ENCODE results near the gene MMAB. TPM values are rescaled to one million over a fixed set of nuclear protein-coding genes. Genes with fewer than 3 reads are reported as not detected.

The MMAB gene
- total and polyA plus RNA-seq, 2 of the 13 experiments (the other 11 are each of a cell fraction or from before 2014, with no cell fraction given): 26.1 to 77.3 TPM

- peak; percentile 92 for TF ChIP-seq MEIS1 (CRISPR knock-in tag; IDR thresholded peaks at IDR 0.05; ENCODE audit: borderline replicate concordance)
- TF ChIP-seq ZKSCAN5 (CRISPR knock-in tag; IDR thresholded peaks at IDR 0.05): peak; percentile 59; the same call in 1 of the 2 replicates
- TF ChIP-seq, protein P1, sequence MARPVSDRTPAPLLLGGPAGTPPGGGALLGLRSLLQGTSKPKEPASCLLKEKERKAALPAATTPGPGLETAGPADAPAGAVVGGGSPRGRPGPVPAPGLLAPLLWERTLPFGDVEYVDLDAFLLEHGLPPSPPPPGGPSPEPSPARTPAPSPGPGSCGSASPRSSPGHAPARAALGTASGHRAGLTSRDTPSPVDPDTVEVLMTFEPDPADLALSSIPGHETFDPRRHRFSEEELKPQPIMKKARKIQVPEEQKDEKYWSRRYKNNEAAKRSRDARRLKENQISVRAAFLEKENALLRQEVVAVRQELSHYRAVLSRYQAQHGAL (CRISPR knock-in tag; IDR thresholded peaks at IDR 0.05; ENCODE audit: not compliant biosample characterization): peak; percentile 50
- TF ChIP-seq, protein P2, sequence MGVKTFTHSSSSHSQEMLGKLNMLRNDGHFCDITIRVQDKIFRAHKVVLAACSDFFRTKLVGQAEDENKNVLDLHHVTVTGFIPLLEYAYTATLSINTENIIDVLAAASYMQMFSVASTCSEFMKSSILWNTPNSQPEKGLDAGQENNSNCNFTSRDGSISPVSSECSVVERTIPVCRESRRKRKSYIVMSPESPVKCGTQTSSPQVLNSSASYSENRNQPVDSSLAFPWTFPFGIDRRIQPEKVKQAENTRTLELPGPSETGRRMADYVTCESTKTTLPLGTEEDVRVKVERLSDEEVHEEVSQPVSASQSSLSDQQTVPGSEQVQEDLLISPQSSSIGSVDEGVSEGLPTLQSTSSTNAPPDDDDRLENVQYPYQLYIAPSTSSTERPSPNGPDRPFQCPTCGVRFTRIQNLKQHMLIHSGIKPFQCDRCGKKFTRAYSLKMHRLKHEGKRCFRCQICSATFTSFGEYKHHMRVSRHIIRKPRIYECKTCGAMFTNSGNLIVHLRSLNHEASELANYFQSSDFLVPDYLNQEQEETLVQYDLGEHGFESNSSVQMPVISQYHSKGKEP (CRISPR knock-in tag; IDR thresholded peaks at IDR 0.05): peak; percentile 76; the same call in 1 of the 2 replicates
- TF ChIP-seq, protein P3, sequence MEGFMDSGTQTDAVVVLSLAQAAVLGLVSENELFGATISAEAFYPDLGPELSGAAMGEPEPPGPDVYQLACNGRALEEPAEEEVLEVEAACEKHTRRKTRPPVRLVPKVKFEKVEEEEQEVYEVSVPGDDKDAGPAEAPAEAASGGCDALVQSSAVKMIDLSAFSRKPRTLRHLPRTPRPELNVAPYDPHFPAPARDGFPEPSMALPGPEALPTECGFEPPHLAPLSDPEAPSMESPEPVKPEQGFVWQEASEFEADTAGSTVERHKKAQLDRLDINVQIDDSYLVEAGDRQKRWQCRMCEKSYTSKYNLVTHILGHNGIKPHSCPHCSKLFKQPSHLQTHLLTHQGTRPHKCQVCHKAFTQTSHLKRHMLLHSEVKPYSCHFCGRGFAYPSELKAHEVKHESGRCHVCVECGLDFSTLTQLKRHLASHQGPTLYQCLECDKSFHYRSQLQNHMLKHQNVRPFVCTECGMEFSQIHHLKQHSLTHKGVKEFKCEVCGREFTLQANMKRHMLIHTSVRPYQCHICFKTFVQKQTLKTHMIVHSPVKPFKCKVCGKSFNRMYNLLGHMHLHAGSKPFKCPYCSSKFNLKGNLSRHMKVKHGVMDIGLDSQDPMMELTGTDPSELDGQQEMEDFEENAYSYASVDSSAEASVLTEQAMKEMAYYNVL (CRISPR knock-in tag; IDR thresholded peaks at IDR 0.05; ENCODE audit: borderline replicate concordance): peak; percentile 75; the same call in 1 of the 2 replicates
- TF ChIP-seq ZNF331 (CRISPR knock-in tag; IDR thresholded peaks at IDR 0.05): peak; percentile 63
- TF ChIP-seq ZBTB20 (CRISPR knock-in tag; IDR thresholded peaks at IDR 0.05; ENCODE audit: borderline replicate concordance, low read depth): peak; percentile 85; the same call in 1 of the 2 replicates
- peak; percentile 96 for TF ChIP-seq ZNF709 (CRISPR knock-in tag; IDR thresholded peaks at IDR 0.05)
- TF ChIP-seq ZNF800 (CRISPR knock-in tag; IDR thresholded peaks at IDR 0.05): no peak
- no peak for TF ChIP-seq FOXJ3 (CRISPR knock-in tag; IDR thresholded peaks at IDR 0.05; ENCODE audit: borderline replicate concordance)
- TF ChIP-seq DR1 (CRISPR knock-in tag; IDR thresholded peaks at IDR 0.05): peak; percentile 83
- TF ChIP-seq ZNF773 (CRISPR knock-in tag; IDR thresholded peaks at IDR 0.05; ENCODE audit: borderline replicate concordance): peak; percentile 69; the same call in 1 of the 2 replicates
- TF ChIP-seq KLF11 (CRISPR knock-in tag; IDR thresholded peaks at IDR 0.05): peak; percentile 85
- peak; percentile 91; the same call in 1 of the 2 replicates for TF ChIP-seq ZNF598 (CRISPR knock-in tag; IDR thresholded peaks at IDR 0.05; ENCODE audit: borderline replicate concordance)
- TF ChIP-seq ISL2 (CRISPR knock-in tag; IDR thresholded peaks at IDR 0.05): peak; percentile 64
- no peak for TF ChIP-seq MLLT10 (CRISPR knock-in tag; IDR thresholded peaks at IDR 0.05)
- TF ChIP-seq, protein P4, sequence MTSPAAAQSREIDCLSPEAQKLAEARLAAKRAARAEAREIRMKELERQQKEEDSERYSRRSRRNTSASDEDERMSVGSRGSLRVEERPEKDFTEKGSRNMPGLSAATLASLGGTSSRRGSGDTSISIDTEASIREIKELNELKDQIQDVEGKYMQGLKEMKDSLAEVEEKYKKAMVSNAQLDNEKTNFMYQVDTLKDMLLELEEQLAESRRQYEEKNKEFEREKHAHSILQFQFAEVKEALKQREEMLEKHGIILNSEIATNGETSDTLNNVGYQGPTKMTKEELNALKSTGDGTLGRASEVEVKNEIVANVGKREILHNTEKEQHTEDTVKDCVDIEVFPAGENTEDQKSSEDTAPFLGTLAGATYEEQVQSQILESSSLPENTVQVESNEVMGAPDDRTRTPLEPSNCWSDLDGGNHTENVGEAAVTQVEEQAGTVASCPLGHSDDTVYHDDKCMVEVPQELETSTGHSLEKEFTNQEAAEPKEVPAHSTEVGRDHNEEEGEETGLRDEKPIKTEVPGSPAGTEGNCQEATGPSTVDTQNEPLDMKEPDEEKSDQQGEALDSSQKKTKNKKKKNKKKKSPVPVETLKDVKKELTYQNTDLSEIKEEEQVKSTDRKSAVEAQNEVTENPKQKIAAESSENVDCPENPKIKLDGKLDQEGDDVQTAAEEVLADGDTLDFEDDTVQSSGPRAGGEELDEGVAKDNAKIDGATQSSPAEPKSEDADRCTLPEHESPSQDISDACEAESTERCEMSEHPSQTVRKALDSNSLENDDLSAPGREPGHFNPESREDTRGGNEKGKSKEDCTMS (CRISPR knock-in tag; conservative IDR thresholded peaks at IDR 0.05): no peak
- peak; percentile 62; the same call in 1 of the 2 replicates for TF ChIP-seq SP5 (CRISPR knock-in tag; IDR thresholded peaks at IDR 0.05; ENCODE audit: borderline replicate concordance, low read depth)
- TF ChIP-seq WIZ (CRISPR knock-in tag; IDR thresholded peaks at IDR 0.05): no peak
Measured at GRCh38 chr12:109573029-109573913, at the start of gene MMAB, which contains the start of gene MVK (continued).

Measured in HepG2 (cell line).